IPS DF 4.7 (cell line): ENCODE data around the gene RPF1.
"Not testable (repeated sequence)": the region's sequence is repeated elsewhere in the genome, so short reads cannot be mapped to it uniquely, and the experiment has no call there.

ENCODE experiments used
- DNase-seq: peaks from one replicate; pipeline ENCODE4 v3.0.0-alpha.2; 2013; ENCODE audit warnings: low spot score; ENCODE audit errors: extremely low read depth

RPF1 gene

GRCh38 chr1:84489766-84490165 is 10.7 kb downstream of the RPF1 start:
- no peak for DNase-seq

DNA sequence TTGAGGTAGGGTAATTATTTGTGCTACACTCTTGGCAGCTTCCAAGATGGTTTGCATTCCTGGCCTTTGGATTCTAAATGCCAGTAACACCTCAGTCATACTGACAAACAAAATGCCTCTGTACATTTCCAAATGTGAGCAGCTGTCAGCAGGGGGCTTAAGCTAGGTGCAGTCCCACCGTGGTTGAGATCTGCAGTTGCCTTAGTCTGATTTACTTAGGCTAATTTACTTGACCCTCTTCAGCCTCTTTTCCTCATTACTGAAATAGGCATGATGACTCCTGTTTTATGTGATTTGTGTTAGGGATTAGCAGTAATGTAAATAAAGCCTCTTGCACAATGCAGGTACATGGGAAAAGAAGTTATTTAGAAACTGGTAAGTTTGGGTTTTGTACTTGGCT is 13.7 kb downstream of the RPF1 start:
- DNase-seq = no peak

DNA sequence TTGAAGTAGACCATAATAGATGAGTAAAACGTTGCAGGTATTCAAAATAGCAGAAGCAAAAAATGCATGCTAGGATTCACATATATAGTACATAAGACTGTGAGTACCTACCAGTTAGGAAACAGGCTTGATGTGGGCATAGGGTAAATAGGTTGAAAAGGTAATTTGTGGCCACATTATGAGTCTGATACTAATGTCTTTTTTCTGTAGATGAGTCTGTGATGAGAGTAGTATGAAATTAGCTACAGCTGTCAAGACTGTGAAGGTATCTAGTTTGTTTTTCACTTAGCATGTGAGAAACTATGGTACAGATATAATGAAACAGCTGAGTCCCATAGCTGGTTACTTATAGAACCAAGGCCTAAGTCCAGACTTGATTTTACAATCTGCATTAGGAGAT is 14.7 kb downstream of the RPF1 start:
- DNase-seq = no peak

GRCh38 chr1:84496498-84496897 is 17.4 kb downstream of the RPF1 start:
- DNase-seq = no peak

DNA sequence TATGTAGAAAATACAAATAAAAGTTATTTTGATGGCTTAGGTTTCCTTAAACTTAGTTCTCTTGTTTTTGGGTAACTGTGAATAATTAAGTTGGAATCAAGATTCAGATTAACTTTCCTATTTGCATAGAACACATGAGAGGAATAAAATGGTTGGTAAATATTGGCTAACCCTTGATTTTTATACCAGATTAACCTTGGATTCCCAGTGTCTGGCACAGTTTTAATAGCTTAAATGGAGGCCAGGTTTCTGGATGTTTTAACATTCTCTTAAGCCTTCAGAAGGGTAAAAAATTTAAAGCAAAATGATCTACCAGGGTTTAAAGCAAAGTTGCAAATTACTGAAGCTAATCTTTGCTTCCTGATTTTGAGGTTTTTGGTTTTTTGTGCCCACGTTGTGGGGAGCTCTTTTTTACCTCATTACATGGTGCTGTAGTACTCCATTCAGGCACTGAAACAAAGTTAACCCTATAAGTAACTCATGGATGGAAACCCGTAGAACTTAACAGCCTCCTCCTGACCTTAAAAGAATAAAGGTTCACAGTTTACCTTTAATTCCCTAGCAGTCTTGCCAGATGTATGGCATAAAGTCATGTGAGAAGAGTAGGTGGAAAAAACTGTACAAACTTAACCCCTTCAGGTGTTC is 18.7 kb downstream of the RPF1 start:
- DNase-seq = no peak

- no peak for DNase-seq
These were observed 23.9 kb downstream of the RPF1 start for GRCh38 chr1:84502927-84503326.

DNA sequence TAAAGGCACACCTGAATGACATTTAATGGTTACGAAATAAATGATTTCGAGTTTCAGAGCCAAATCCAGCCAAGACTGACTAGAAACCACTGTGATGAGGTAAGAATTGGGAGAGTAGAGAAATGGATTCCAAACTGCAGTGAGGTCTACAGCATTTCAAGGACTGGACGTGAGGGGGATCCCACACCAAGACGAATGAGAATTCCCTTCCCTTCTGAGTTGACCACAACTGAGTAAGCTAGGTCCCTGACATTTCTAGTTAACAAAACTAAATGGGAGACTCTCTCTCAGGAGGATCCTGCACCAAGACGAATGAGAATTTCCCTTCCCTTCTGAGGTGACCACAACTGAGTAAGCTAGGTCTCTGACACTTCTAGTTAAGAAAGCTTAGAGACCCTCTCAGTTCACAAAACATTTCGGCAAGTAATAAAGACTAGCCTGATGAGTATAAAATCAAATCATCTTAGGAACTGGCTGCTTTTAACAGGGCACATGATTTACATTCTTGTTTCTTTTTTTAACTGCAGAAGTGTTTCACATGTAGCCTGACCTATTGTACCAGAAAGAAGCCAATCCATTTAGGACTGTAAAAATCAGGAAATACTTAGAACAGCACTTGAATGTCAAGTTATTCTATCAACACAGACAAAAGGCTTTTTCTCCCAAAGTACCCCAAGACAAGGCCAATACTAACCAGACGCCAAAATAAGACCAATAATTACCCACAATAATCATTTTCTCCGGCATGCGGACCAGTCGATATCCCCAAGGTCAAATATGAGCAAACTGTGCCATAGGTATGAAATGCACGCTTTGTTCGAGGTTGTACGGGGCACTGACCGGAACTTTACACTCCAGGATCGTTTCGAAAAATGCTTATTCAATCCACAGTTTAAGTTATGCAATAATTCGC is 25.8 kb downstream of the RPF1 start:
- DNase-seq = no peak

GRCh38 chr1:84505493-84506001 is 26.5 kb downstream of the RPF1 start:
- no peak for DNase-seq

GRCh38 chr1:84506002-84506728 is 27.1 kb downstream of the RPF1 start, which contains the start of the genes GNG5 and SPATA1:
Gene GNG5 (minus strand): TSS chr1:84506581. CDS start chr1:84506091, 490 bp downstream.
Gene SPATA1 (plus strand): TSS chr1:84506386. CDS start chr1:84516360, 9,974 bp downstream.
- DNase-seq = peak; percentile 81

DNA sequence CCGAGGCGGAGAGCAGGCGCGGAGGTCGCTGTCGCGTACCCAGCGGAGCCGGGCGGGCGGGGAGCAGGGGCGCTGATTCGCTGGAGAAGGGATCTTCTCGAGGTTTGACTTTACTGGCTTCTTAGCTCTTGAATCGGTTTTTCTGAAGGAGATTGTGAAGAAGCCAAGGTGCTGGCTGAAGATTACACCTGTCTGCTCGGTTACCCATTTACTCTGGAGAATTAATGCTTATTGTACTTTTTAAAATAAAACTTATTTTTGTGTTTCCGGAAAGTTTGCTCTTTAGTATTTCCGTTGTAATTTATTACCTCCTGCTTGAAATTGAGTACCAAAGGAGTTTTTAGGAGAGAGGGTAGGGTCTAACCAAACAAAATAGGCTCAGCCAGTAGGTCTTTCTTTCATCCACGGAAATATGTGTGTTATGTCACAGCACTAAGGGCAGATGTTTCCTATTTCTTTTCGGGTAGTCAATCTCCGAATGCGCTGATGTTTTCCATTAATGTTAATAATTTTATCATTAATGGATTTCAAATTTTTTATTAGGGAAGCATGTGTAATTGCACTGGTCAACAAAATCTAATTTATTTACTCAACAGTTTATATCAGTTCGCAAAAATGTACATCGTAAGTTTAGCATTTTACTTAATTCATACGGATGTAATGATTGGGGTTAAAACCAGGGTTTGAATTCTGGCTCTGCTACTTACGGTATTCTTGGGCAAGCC is 27.8 kb downstream of the RPF1 start:
- DNase-seq = no peak

GRCh38 chr1:84507887-84508286 is 28.8 kb downstream of the RPF1 start:
- not testable (repeated sequence) for DNase-seq

- no peak for DNase-seq
These were observed 29.4 kb downstream of the RPF1 start for GRCh38 chr1:84508510-84508909.

DNA sequence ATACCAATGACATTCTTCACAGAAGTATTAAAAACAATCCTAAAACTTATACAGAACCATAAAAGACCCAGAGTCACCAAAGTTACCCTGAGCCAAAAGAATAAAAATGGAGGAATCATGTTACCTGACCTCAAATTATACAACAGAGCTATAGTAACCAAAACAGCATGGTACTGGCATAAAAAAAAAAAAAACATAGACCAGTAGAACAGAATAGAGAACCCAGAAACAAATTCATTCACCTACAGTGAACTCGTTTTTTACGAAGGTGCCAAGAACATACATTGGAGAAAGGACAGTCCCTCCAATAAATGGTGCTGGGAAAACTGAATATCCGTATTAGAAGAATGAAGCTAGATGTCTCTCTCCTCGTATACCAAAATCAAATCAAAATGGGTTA is 30.0 kb downstream of the RPF1 start:
- no peak for DNase-seq

- no peak for DNase-seq
These were observed 31.1 kb downstream of the RPF1 start for GRCh38 chr1:84510165-84510564.

GRCh38 chr1:84510668-84511067 is 31.6 kb downstream of the RPF1 start:
- no peak for DNase-seq

- DNase-seq = no peak
These were observed 45.5 kb downstream of the RPF1 start for GRCh38 chr1:84524590-84524989.

- no peak for DNase-seq
These were observed 46.7 kb downstream of the RPF1 start for GRCh38 chr1:84525779-84526178.

GRCh38 chr1:84538599-84538998 is 59.5 kb downstream of the RPF1 start:
- no peak for DNase-seq

GRCh38 chr1:84539972-84540371 is 60.9 kb downstream of the RPF1 start:
- DNase-seq = no peak

DNA sequence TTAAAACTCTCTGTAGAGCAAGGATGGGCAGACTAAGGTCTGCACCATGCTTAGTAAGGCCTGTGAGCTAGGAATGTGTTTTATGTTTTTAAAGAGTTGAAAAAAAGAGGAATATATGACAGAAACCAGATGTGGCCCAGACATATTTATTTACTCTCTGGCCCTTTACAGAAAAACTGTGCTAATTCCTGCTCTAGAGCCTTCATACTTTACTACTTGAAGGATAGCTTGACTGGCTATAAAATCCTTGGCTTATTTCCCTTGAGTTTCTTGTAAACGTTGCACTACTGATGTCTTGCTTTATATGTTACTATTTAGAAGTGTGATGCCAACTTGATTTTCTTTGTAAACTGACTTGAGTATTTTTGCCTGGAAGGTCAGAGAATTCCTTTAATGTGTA is 61.7 kb downstream of the RPF1 start:
- DNase-seq = no peak

GRCh38 chr1:84541679-84542078 is 62.6 kb downstream of the RPF1 start:
- DNase-seq = no peak
